K562 (cell line): ENCODE results near the gene ELP5. TPM values are rescaled to one million over a fixed set of nuclear protein-coding genes. Genes with fewer than 3 reads are reported as not detected.
A peak's percentile ranks its signal among the peaks of the same experiment; 100 is the strongest.

Experiments used
- CBFA2T3 ChIP-seq: fragments of 450-650 bp; IDR thresholded peaks from 2 replicates; pipeline ENCODE4 v1.6.1; 2017
- CXXC5 ChIP-seq: fragments of 250-450 bp; sonication (Bioruptor Pico); IDR thresholded peaks from 2 replicates; pipeline ENCODE4 v1.8.0; 2022; ENCODE audit warnings: inconsistent platforms, mild to moderate bottlenecking, moderate library complexity
- DACH1 ChIP-seq: fragments of 450-650 bp; IDR thresholded peaks from 2 replicates; pipeline ENCODE4 v1.6.1; 2018; ENCODE audit not compliant: partially characterized antibody
- EHMT2 ChIP-seq: fragments of 450-650 bp; IDR thresholded peaks from 2 replicates; pipeline ENCODE4 v1.6.1; 2018; ENCODE audit warnings: antibody characterized with exemption
- ETV1 ChIP-seq: fragments of 450-650 bp; conservative IDR thresholded peaks from 2 replicates; pipeline ENCODE4 v1.6.1; 2016; ENCODE audit warnings: missing genetic modification characterization, control low read depth, low read depth, missing compliant biosample characterization
- FOXK1 ChIP-seq: sonication (generic); formaldehyde crosslinking; IDR thresholded peaks from 2 replicates; pipeline ENCODE4 v1.8.0; 2022; ENCODE audit warnings: missing genetic modification reagents, mild to moderate bottlenecking, borderline replicate concordance
- HSF4 ChIP-seq: fragments of 250-450 bp; sonication (Bioruptor Pico); IDR thresholded peaks from 2 replicates; pipeline ENCODE4 v2.1.2; 2022; ENCODE audit warnings: mild to moderate bottlenecking, moderate library complexity, borderline replicate concordance
- NR2F6 ChIP-seq: fragments of 450-650 bp; formaldehyde crosslinking; IDR thresholded peaks from 2 replicates; pipeline ENCODE4 v1.4.0; 2020; ENCODE audit warnings: mild to moderate bottlenecking
- POLR3G ChIP-seq: IDR thresholded peaks from 2 replicates; pipeline ENCODE4 v1.6.1; 2011; ENCODE audit not compliant: insufficient read length, insufficient replicate concordance; ENCODE audit errors: extremely low read depth
- RAD21 ChIP-seq, 2 experiments: fragments of 250-450 bp in 1 of 2; fragments of 450-650 bp in 1 of 2; sonication (Bioruptor Pico) in 1 of 2; formaldehyde crosslinking in 1 of 2; IDR thresholded peaks in 1 of 2; conservative IDR thresholded peaks in 1 of 2; 2 replicates each; pipeline versions ENCODE4 v1.4.0 to v1.8.0; 2020 to 2022; ENCODE audit warnings: mild to moderate bottlenecking in 2 of 2, moderate library complexity in 1 of 2
- SUPT5H ChIP-seq: fragments of 450-650 bp; IDR thresholded peaks from 2 replicates; pipeline ENCODE4 v1.6.1; 2016
- TAF7 ChIP-seq: fragments of 450-650 bp; IDR thresholded peaks from 2 replicates; pipeline ENCODE4 v1.6.1; 2016; ENCODE audit warnings: missing genetic modification characterization, missing compliant biosample characterization
- TAL1 ChIP-seq: fragments of 450-650 bp; IDR thresholded peaks from 2 replicates; pipeline ENCODE4 v1.6.1; 2016; ENCODE audit warnings: mild to moderate bottlenecking
- TCF7L2 ChIP-seq: fragments of 150-350 bp; IDR thresholded peaks from 2 replicates; pipeline ENCODE4 v1.6.1; 2016; ENCODE audit warnings: low read depth, mild to moderate bottlenecking, low read length, moderate library complexity
- ZKSCAN8 ChIP-seq: fragments of 200-800 bp; sonication (Bioruptor generic); IDR thresholded peaks from 2 replicates; pipeline ENCODE4 v1.6.1; 2016; ENCODE audit warnings: missing genetic modification characterization, missing compliant biosample characterization
- ZSCAN29 ChIP-seq: fragments of 450-650 bp; IDR thresholded peaks from 2 replicates; pipeline ENCODE4 v1.6.1; 2017
- polyA plus RNA-seq, 8 experiments: library from polyadenylated mRNA; depleted of rRNA in 4 of 8; stranded (reverse) in 5 of 8; unstranded in 3 of 8; fragments of >200 nt; fragmentation: Nextera tagmentation in 2 of 8; fragmentation: Illumina TruSeq in 1 of 8; extraction: Ambion mirVana in 2 of 8; extraction: Trizol in 1 of 8; gene quantifications; 2 replicates each; pipeline versions ENCODE4 v1.2.1 to v1.2.3, GENCODE V29; 2011 to 2014; ENCODE audit warnings: inconsistent platforms in 1 of 8, missing spikeins in 1 of 8
- total RNA-seq, 7 experiments: library from RNA; depleted of rRNA in 6 of 7; stranded (reverse); fragments of >200 nt in 6 of 7; fragmentation: Illumina TruSeq in 2 of 7; extraction: Trizol in 2 of 7; gene quantifications; 2 replicates each; pipeline versions ENCODE4 v1.2.1 to v1.2.3, GENCODE V29; 2011 to 2021; ENCODE audit warnings: low replicate concordance in 1 of 7
- TF ChIP-seq, protein P1 (sequence below), 3 experiments: fragments of 200-800 bp in 1 of 3; fragments of 250-450 bp in 1 of 3; fragments of 450-650 bp in 1 of 3; sonication (Bioruptor Pico) in 1 of 3; sonication (Bioruptor generic) in 1 of 3; formaldehyde crosslinking in 1 of 3; IDR thresholded peaks; 2 replicates each; pipeline versions ENCODE4 v1.6.1 to v1.8.0; 2016 to 2022; ENCODE audit warnings: mild to moderate bottlenecking in 2 of 3, missing genetic modification characterization in 2 of 3, missing compliant biosample characterization in 1 of 3, moderate library complexity in 1 of 3
- TF ChIP-seq, protein P2 (sequence below): fragments of 450-650 bp; formaldehyde crosslinking; IDR thresholded peaks from 2 replicates; pipeline ENCODE4 v1.4.0; 2020; ENCODE audit warnings: mild to moderate bottlenecking, mixed read lengths
- TF ChIP-seq, protein P3 (sequence below): fragments of 250-450 bp; sonication (Bioruptor Pico); IDR thresholded peaks from 2 replicates; pipeline ENCODE4 v1.9.0; 2021; ENCODE audit warnings: mild to moderate bottlenecking, inconsistent platforms
- TF ChIP-seq, protein P4 (sequence below): sonication (generic); formaldehyde crosslinking; IDR thresholded peaks from 2 replicates; pipeline ENCODE4 v1.8.0; 2022; ENCODE audit warnings: missing genetic modification reagents, mild to moderate bottlenecking, moderate library complexity, borderline replicate concordance

ELP5 gene
- total and polyA plus RNA-seq, 9 of the 15 experiments (the other 6 are each of a cell fraction or from before 2014, with no cell fraction given) = 25.7 to 77.9 (median 52.9) TPM

DNA sequence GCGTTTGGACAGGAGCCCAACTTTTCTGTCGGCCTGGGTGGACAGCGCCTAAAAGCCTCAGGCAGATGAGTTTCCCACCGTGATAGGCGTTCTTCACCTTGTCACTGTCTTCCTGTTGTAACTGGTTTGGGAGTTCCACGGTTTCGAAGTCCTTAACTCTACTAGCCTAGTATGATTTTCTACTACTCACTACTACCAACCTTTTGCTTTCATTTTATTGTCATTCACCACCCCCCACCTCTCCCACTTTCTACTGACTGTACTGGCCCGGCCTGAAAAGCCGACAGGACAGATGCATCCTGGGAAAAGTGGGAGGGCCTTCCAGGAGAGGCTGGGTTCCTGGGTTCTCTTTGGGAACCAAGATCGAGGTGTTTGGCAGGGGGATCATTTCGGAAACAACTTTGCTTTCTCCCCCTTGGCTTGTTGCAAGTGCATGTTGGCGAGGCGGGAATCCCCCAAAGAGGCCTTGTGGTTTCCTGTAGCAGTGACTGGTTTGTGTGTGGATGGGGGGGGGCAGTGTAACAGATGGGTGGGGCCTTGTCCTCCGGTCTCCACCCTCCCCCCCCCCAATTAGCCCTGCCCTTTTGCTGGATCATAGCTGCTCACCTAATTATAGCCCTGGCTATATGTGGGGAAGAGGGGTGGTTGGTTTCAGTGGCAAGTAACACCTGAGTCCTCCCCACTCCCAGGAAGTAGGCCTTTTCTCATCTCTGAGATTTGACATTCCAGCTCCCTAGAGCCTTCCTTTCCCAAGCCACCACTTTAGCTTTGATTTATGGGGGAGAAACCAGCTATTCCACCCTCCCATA lies 56.8 kb downstream of the ELP5 start (continued):
- TF ChIP-seq, protein P1, sequence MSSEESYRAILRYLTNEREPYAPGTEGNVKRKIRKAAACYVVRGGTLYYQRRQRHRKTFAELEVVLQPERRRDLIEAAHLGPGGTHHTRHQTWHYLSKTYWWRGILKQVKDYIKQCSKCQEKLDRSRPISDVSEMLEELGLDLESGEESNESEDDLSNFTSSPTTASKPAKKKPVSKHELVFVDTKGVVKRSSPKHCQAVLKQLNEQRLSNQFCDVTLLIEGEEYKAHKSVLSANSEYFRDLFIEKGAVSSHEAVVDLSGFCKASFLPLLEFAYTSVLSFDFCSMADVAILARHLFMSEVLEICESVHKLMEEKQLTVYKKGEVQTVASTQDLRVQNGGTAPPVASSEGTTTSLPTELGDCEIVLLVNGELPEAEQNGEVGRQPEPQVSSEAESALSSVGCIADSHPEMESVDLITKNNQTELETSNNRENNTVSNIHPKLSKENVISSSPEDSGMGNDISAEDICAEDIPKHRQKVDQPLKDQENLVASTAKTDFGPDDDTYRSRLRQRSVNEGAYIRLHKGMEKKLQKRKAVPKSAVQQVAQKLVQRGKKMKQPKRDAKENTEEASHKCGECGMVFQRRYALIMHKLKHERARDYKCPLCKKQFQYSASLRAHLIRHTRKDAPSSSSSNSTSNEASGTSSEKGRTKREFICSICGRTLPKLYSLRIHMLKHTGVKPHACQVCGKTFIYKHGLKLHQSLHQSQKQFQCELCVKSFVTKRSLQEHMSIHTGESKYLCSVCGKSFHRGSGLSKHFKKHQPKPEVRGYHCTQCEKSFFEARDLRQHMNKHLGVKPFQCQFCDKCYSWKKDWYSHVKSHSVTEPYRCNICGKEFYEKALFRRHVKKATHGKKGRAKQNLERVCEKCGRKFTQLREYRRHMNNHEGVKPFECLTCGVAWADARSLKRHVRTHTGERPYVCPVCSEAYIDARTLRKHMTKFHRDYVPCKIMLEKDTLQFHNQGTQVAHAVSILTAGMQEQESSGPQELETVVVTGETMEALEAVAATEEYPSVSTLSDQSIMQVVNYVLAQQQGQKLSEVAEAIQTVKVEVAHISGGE (CRISPR knock-in tag; IDR thresholded peaks at IDR 0.05) = no peak
- TF ChIP-seq FOXK1 (CRISPR knock-in tag) = no peak
- TF ChIP-seq ETV1 (tag) = no peak
- TF ChIP-seq DACH1 = no peak
- TF ChIP-seq POLR3G = no peak
- 0 out of 2 replicates have a peak, but pooled peaks have one; percentile 15 for TF ChIP-seq TCF7L2
- TF ChIP-seq, protein P2, sequence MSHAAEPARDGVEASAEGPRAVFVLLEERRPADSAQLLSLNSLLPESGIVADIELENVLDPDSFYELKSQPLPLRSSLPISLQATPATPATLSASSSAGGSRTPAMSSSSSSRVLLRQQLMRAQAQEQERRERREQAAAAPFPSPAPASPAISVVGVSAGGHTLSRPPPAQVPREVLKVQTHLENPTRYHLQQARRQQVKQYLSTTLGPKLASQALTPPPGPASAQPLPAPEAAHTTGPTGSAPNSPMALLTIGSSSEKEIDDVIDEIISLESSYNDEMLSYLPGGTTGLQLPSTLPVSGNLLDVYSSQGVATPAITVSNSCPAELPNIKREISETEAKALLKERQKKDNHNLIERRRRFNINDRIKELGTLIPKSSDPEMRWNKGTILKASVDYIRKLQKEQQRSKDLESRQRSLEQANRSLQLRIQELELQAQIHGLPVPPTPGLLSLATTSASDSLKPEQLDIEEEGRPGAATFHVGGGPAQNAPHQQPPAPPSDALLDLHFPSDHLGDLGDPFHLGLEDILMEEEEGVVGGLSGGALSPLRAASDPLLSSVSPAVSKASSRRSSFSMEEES (CRISPR knock-in tag) = no peak
- TF ChIP-seq CBFA2T3 = no peak
- peak; percentile 81 for TF ChIP-seq SUPT5H
- TF ChIP-seq ZKSCAN8 (CRISPR knock-in tag) = no peak
- no peak for TF ChIP-seq ZSCAN29
- TF ChIP-seq, protein P3, sequence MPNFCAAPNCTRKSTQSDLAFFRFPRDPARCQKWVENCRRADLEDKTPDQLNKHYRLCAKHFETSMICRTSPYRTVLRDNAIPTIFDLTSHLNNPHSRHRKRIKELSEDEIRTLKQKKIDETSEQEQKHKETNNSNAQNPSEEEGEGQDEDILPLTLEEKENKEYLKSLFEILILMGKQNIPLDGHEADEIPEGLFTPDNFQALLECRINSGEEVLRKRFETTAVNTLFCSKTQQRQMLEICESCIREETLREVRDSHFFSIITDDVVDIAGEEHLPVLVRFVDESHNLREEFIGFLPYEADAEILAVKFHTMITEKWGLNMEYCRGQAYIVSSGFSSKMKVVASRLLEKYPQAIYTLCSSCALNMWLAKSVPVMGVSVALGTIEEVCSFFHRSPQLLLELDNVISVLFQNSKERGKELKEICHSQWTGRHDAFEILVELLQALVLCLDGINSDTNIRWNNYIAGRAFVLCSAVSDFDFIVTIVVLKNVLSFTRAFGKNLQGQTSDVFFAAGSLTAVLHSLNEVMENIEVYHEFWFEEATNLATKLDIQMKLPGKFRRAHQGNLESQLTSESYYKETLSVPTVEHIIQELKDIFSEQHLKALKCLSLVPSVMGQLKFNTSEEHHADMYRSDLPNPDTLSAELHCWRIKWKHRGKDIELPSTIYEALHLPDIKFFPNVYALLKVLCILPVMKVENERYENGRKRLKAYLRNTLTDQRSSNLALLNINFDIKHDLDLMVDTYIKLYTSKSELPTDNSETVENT (CRISPR knock-in tag) = no peak
- no peak for TF ChIP-seq HSF4 (CRISPR knock-in tag)
- TF ChIP-seq EHMT2 = no peak
- TF ChIP-seq RAD21 (CRISPR knock-in tag; conservative IDR thresholded peaks at IDR 0.05 in 1 of 2, IDR thresholded peaks at IDR 0.05 in 1 of 2) = no peak
- no peak for TF ChIP-seq CXXC5 (CRISPR knock-in tag)
- no peak for TF ChIP-seq NR2F6 (CRISPR knock-in tag)
- TF ChIP-seq TAF7 (tag) = no peak
- TF ChIP-seq TAL1 = no peak
- TF ChIP-seq, protein P4, sequence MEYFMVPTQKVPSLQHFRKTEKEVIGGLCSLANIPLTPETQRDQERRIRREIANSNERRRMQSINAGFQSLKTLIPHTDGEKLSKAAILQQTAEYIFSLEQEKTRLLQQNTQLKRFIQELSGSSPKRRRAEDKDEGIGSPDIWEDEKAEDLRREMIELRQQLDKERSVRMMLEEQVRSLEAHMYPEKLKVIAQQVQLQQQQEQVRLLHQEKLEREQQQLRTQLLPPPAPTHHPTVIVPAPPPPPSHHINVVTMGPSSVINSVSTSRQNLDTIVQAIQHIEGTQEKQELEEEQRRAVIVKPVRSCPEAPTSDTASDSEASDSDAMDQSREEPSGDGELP = no peak
